H1 (cell line): ENCODE data around the gene NCAPD3. TPM values are rescaled to one million over a fixed set of nuclear protein-coding genes. Genes with fewer than 3 reads are reported as not detected.

ENCODE experiments used
- CTCF ChIA-PET: fragments of 300-600 bp; sonication (Branson Sonifier 250); formaldehyde crosslinking; loops from one replicate; lab custom pipeline; 2021; ENCODE audit not compliant: partially characterized antibody; lab: Charles Lee
- POLR2A ChIA-PET: fragments of 300-600 bp; sonication (Branson Sonifier 250); formaldehyde crosslinking; loops from one replicate; lab custom pipeline; 2021; ENCODE audit warnings: inconsistent platforms; ENCODE audit not compliant: partially characterized antibody; lab: Charles Lee
- DNase-seq, 2 experiments: peaks; one replicate each; pipeline versions ENCODE4 v3.0.0 to v3.0.0-alpha.2; 2010 to 2022; ENCODE audit warnings: low spot score in 2 of 2, low read depth in 1 of 2, mixed read lengths in 1 of 2
- FAIRE-seq: peaks from 2 replicates; lab custom pipeline; 2011; peaks lifted over from hg19 to GRCh38; lab: Jason Lieb, UNC
- H2AFZ ChIP-seq: 2 replicates; pipeline ENCODE4 v1.8.1; 2012; ENCODE audit warnings: low read length, inconsistent platforms
- H2AK5ac ChIP-seq: 2 replicates; pipeline ENCODE4 v1.6.1; 2013; ENCODE audit warnings: low read depth, low read length
- H2BK120ac ChIP-seq: replicated peaks from 2 replicates; pipeline ENCODE3; 2013; ENCODE audit warnings: low read depth, low read length, inconsistent platforms
- H2BK12ac ChIP-seq: 2 replicates; pipeline ENCODE4 v1.6.1; 2013; ENCODE audit warnings: low read depth, low read length
- H2BK15ac ChIP-seq: 2 replicates; pipeline ENCODE4 v1.6.1; 2013; ENCODE audit warnings: low read length
- H2BK20ac ChIP-seq: 2 replicates; pipeline ENCODE4 v1.6.1; 2013; ENCODE audit warnings: low read length
- H2BK5ac ChIP-seq: 2 replicates; pipeline ENCODE4 v1.6.1; 2013; ENCODE audit warnings: low read depth, low read length
- H3K14ac ChIP-seq: 2 replicates; pipeline ENCODE4 v1.6.1; 2013; ENCODE audit warnings: inconsistent platforms; ENCODE audit not compliant: insufficient read length
- H3K18ac ChIP-seq: 2 replicates; pipeline ENCODE4 v1.6.1; 2013; ENCODE audit warnings: low read length; ENCODE audit errors: extremely low read depth
- H3K23ac ChIP-seq: 2 replicates; pipeline ENCODE4 v1.6.1; 2013; ENCODE audit warnings: inconsistent platforms; ENCODE audit not compliant: insufficient read length
- H3K23me2 ChIP-seq: 2 replicates; pipeline ENCODE4 v1.6.1; 2013; ENCODE audit warnings: low read depth, low read length
- H3K27ac ChIP-seq: 2 replicates; pipeline ENCODE4 v1.6.1; 2011; ENCODE audit warnings: low read depth, low read length, inconsistent platforms
- H3K27me3 ChIP-seq, 4 experiments: replicated peaks in 1 of 4; 1 replicate in 1 of 4; 2 replicates in 3 of 4; pipeline versions ENCODE4 v1.6.1 to v1.8.1; 2011 to 2013; ENCODE audit warnings: low read length in 3 of 4, mild to moderate bottlenecking in 3 of 4, inconsistent platforms in 2 of 4, mixed read lengths in 2 of 4, moderate library complexity in 1 of 4; ENCODE audit not compliant: control insufficient read depth in 3 of 4, insufficient read depth in 3 of 4; ENCODE audit errors: extremely low read depth in 1 of 4
- H3K36me3 ChIP-seq, 4 experiments: 2 replicates each; pipeline versions ENCODE4 v1.6.1 to v1.8.1; 2011 to 2013; ENCODE audit warnings: mild to moderate bottlenecking in 4 of 4, low read length in 3 of 4, moderate library complexity in 2 of 4, control low read depth in 1 of 4, inconsistent platforms in 1 of 4; ENCODE audit not compliant: insufficient read depth in 4 of 4, control insufficient read depth in 2 of 4
- H3K4ac ChIP-seq: replicated peaks from 2 replicates; pipeline ENCODE3; 2013; ENCODE audit warnings: low read length, low read depth, mixed read lengths, inconsistent platforms; ENCODE audit not compliant: insufficient read length
- H3K4me1 ChIP-seq, 4 experiments: replicated peaks in 1 of 4; 1 replicate in 1 of 4; 2 replicates in 3 of 4; pipeline versions ENCODE4 v1.6.1 to v1.8.1; 2011 to 2013; ENCODE audit warnings: low read length in 3 of 4, inconsistent platforms in 2 of 4, mixed read lengths in 1 of 4; ENCODE audit not compliant: insufficient read depth in 4 of 4, control insufficient read depth in 3 of 4
- H3K4me2 ChIP-seq, 2 experiments: 2 replicates each; pipeline versions ENCODE4 v1.6.1 to v1.8.1; 2011 to 2013; ENCODE audit warnings: low read depth in 2 of 2, low read length in 2 of 2, control low read depth in 1 of 2, inconsistent platforms in 1 of 2, mild to moderate bottlenecking in 1 of 2; ENCODE audit not compliant: insufficient read depth in 1 of 2
- H3K4me3 ChIP-seq, 4 experiments: fragments of 200-600, 300-600 bp in 1 of 4; sonication (generic), shearing (Covaris generic), sonication (Bioruptor Twin) in 1 of 4; 2 replicates each; pipeline versions ENCODE4 v1.5.1 to v1.8.1; 2011 to 2016; ENCODE audit warnings: low read length in 4 of 4, low read depth in 3 of 4, control low read depth in 2 of 4, inconsistent platforms in 2 of 4, mild to moderate bottlenecking in 2 of 4, mixed read lengths in 1 of 4, moderate library complexity in 1 of 4; ENCODE audit not compliant: insufficient read depth in 2 of 4; ENCODE audit errors: extremely low read depth in 1 of 4
- H3K56ac ChIP-seq: replicated peaks from 2 replicates; pipeline ENCODE3; 2013; ENCODE audit warnings: low read depth, mild to moderate bottlenecking, mixed read lengths, low read length, inconsistent platforms; ENCODE audit not compliant: insufficient read length
- H3K79me1 ChIP-seq: 2 replicates; pipeline ENCODE4 v1.6.1; 2013; ENCODE audit warnings: low read depth, low read length, control low read depth
- H3K79me2 ChIP-seq, 2 experiments: 2 replicates each; pipeline versions ENCODE4 v1.6.1 to v1.8.1; 2012 to 2013; ENCODE audit warnings: low read length in 2 of 2, mild to moderate bottlenecking in 2 of 2, inconsistent platforms in 1 of 2; ENCODE audit not compliant: insufficient read depth in 2 of 2, control insufficient read depth in 1 of 2
- H3K9ac ChIP-seq, 4 experiments: replicated peaks in 1 of 4; 1 replicate in 1 of 4; 2 replicates in 3 of 4; pipeline versions ENCODE4 v1.6.1 to v1.8.1; 2011 to 2013; ENCODE audit warnings: low read depth in 3 of 4, low read length in 3 of 4, control low read depth in 2 of 4, mild to moderate bottlenecking in 2 of 4, moderate library complexity in 2 of 4, inconsistent platforms in 1 of 4; ENCODE audit errors: extremely low read depth in 1 of 4
- H3K9me3 ChIP-seq, 2 experiments: 2 replicates each; pipeline versions ENCODE4 v1.6.1 to v1.8.1; 2012 to 2013; ENCODE audit warnings: mild to moderate bottlenecking in 2 of 2, moderate library complexity in 2 of 2, control low read depth in 1 of 2, inconsistent platforms in 1 of 2, low read depth in 1 of 2, low read length in 1 of 2, mixed read lengths in 1 of 2; ENCODE audit not compliant: insufficient read depth in 2 of 2
- H4K20me1 ChIP-seq, 2 experiments: replicated peaks in 1 of 2; 2 replicates each; pipeline versions ENCODE3 to v1.8.1; 2011 to 2013; ENCODE audit warnings: inconsistent platforms in 2 of 2, low read length in 2 of 2, mild to moderate bottlenecking in 1 of 2; ENCODE audit not compliant: insufficient read depth in 2 of 2, control insufficient read depth in 1 of 2
- H4K5ac ChIP-seq: 2 replicates; pipeline ENCODE4 v1.6.1; 2013; ENCODE audit warnings: low read length, low read depth, mixed read lengths, inconsistent platforms; ENCODE audit not compliant: insufficient read length
- H4K8ac ChIP-seq: 2 replicates; pipeline ENCODE4 v1.8.0; 2013; ENCODE audit warnings: mild to moderate bottlenecking, moderate library complexity, low read length, inconsistent platforms; ENCODE audit not compliant: insufficient read depth; ENCODE audit errors: extremely low read depth
- H4K91ac ChIP-seq: replicated peaks from 2 replicates; pipeline ENCODE3; 2013; ENCODE audit warnings: low read length, mixed read lengths, inconsistent platforms; ENCODE audit not compliant: insufficient read length
- BRCA1 ChIP-seq: IDR thresholded peaks from 2 replicates; pipeline ENCODE4 v1.6.1; 2012; ENCODE audit warnings: low read depth, low read length, improper control_type of control experiment
- CBX5 ChIP-seq: fragments of 300-800, 300-1000 bp; sonication (generic); IDR thresholded peaks from 2 replicates; pipeline ENCODE4 v1.7.1; 2016; ENCODE audit warnings: antibody characterized with exemption, low read length, low read depth
- KDM5A ChIP-seq: fragments of 200-600 bp; IDR thresholded peaks from 2 replicates; pipeline ENCODE4 v1.7.1; 2012; ENCODE audit warnings: mild to moderate bottlenecking, low read length, inconsistent platforms, mixed read lengths
- SAP30 ChIP-seq: fragments of 300-600 bp; sonication (generic); IDR thresholded peaks from 2 replicates; pipeline ENCODE4 v1.7.1; 2012; ENCODE audit warnings: low read length, moderate library complexity, mild to moderate bottlenecking, inconsistent platforms; ENCODE audit not compliant: insufficient read depth, insufficient replicate concordance
- TAF1 ChIP-seq: IDR thresholded peaks from 2 replicates; pipeline ENCODE4 v1.6.1; 2011; ENCODE audit warnings: mild to moderate bottlenecking, low read depth, low read length
- YY1 ChIP-seq: IDR thresholded peaks from 2 replicates; pipeline ENCODE4 v1.6.1; 2011; ENCODE audit warnings: low read depth, mild to moderate bottlenecking, low read length
- WGBS, 2 experiments: shearing (Covaris generic) in 1 of 2; methylation state at CpG; one replicate each; pipeline versions ENCODE4 v1.1.6 to v1.1.7; 2013 to 2015; ENCODE audit warnings: low lambda C conversion rate in 2 of 2, mixed read lengths in 2 of 2, inconsistent platforms in 1 of 2, low coverage in 1 of 2, missing lambda C conversion rate in 1 of 2; ENCODE audit not compliant: insufficient replicate concordance in 2 of 2, insufficient coverage in 1 of 2, insufficient read length in 1 of 2; ENCODE audit errors: extremely low coverage in 1 of 2, missing lambda C conversion rate in 1 of 2; 5-methylcytosine and 5-hydroxymethylcytosine counted together
- polyA plus RNA-seq, 7 experiments: library from polyadenylated mRNA; depleted of rRNA in 3 of 7; stranded (reverse) in 5 of 7; unstranded in 2 of 7; fragments of >200 nt in 5 of 7; fragments of 200-250 nt in 2 of 7; gene quantifications; 1 replicate in 5 of 7; 2 replicates in 1 of 7; 4 replicates in 1 of 7; pipeline versions ENCODE4 v1.2.1 to v1.2.3, GENCODE V29; 2011 to 2013; ENCODE audit warnings: missing spikeins in 2 of 7, mixed read lengths in 2 of 7
- total RNA-seq: library from RNA; stranded (reverse); fragmentation: NEBNext Ultra II Directional; extraction: Animal tissue kit (Norgen Biotek cat#: 25700); gene quantifications from 2 replicates; pipeline ENCODE4 v1.2.1, GENCODE V29; 2021

The NCAPD3 gene
- total and polyA plus RNA-seq, 2 of the 8 experiments (the other 6 are each of a cell fraction or from before 2014, with no cell fraction given): 26.5 to 55.2 TPM

- Histone ChIP-seq H3K14ac (no peak overlapping the region), H3K23ac (no peak overlapping the region), H3K56ac (no peak overlapping the region), H2BK120ac (no peak overlapping the region), H2BK5ac (no peak overlapping the region), H4K91ac (no peak overlapping the region), H2BK15ac (no peak overlapping the region), H3K9ac (no peak overlapping the region), H4K8ac (no peak overlapping the region), H2AK5ac (no peak overlapping the region), H3K18ac (no peak overlapping the region), H3K27me3 (no peaks in the 10 kb centered on the region), H3K4me1 (no peaks in the 10 kb centered on the region), H2BK20ac (no peak overlapping the region), H2BK12ac (no peak overlapping the region), H3K4me2 (no peak overlapping the region), H4K5ac (no peak overlapping the region), H3K23me2 (no peaks in the 10 kb centered on the region), H2AFZ (no peak overlapping the region), H3K79me2 (no peaks in the 10 kb centered on the region), H3K4me3 (no peak overlapping the region), H3K36me3 (peaks cover 4 to 65% (median 20%) of the 10 kb centered on the region in 4 experiments; a peak in 6 of 8 replicates), H3K79me1 (no peaks in the 10 kb centered on the region; the same call in 1 of the 2 replicates), H4K20me1 (peaks cover 0 to under 1% of the 10 kb centered on the region in 2 experiments), H3K9me3 (peaks cover 36 to 39% of the 10 kb centered on the region in 2 experiments), H3K27ac (no peak overlapping the region), H3K4ac (no peak overlapping the region)
- FAIRE-seq (no peak), DNase-seq (no peak)
- whole genome bisulfite sequencing, 2 experiments: 88% methylated on average over 3 of the region's 3 CpGs; no CpG with 5 or more reads in 1 of the 2 experiments
- TF ChIP-seq YY1: no peak
- no peak for TF ChIP-seq TAF1
- no peak for TF ChIP-seq SAP30
- no peak for TF ChIP-seq BRCA1
- no peak for TF ChIP-seq KDM5A
- TF ChIP-seq CBX5: no peak
- ChIA-PET CTCF (interaction anchor here (1.3 kb wide), 1 partner anchor 93 kb away, joined by 4 read pairs; no protein-coding TSS in a partner anchor), POLR2A (no interaction called here)
Observed at GRCh38 chr11:134143801-134144200, 80.0 kb downstream of the NCAPD3 start.
